ENCODE data around the gene PCDH8.

DNA sequence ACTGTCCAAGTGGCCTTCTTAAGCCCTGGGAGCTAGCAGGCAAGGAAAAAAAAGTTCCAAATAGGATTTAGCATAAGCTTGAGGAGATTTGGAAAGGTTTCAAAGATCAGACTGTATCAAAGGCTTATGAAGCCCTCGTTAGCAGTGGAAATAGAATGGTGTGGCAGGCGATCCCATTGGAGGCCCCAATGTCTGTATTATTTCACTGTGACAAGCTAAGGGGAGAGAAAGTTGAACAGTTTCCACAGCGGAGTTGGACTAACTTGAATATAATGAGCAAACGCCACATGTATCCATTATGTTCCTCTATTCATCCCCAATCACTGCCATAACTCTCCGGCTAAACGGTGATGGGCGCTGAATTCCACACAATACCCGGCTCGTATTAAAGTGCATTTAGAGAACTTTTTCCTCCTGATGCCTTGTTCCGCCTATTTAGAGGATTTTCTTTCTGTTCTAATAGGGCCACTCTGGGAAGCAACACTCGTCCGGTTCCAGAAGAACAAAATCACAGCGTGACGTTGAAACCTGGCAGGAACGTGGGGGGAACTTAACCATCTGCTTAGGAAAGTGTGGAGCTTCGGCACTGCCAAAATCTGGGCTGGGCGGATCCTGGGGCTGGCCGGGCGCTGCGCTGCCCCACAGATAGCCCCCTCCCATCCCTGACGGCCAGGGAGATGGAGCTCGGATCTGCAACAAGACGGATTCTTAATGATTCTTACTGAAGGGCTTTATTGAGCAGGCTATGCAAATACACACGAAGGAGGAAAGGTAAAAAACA lies 1.0 kb upstream of the PCDH8 start:
- TF ChIP-seq POLR2A (IDR thresholded peaks at IDR 0.05), result no peak
- TF ChIP-seq, protein P1, sequence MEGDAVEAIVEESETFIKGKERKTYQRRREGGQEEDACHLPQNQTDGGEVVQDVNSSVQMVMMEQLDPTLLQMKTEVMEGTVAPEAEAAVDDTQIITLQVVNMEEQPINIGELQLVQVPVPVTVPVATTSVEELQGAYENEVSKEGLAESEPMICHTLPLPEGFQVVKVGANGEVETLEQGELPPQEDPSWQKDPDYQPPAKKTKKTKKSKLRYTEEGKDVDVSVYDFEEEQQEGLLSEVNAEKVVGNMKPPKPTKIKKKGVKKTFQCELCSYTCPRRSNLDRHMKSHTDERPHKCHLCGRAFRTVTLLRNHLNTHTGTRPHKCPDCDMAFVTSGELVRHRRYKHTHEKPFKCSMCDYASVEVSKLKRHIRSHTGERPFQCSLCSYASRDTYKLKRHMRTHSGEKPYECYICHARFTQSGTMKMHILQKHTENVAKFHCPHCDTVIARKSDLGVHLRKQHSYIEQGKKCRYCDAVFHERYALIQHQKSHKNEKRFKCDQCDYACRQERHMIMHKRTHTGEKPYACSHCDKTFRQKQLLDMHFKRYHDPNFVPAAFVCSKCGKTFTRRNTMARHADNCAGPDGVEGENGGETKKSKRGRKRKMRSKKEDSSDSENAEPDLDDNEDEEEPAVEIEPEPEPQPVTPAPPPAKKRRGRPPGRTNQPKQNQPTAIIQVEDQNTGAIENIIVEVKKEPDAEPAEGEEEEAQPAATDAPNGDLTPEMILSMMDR (IDR thresholded peaks at IDR 0.05), result no peak
